Smooth muscle cell (in vitro differentiated cells): ENCODE measurements around the gene MYL5. TPM values are rescaled to one million over a fixed set of nuclear protein-coding genes. Genes with fewer than 3 reads are reported as not detected.

Experiments
- DNase-seq: peaks from one replicate; lab custom pipeline; 2025; ENCODE audit not compliant: unreplicated experiment; lab: John Stamatoyannopoulos, UW
- H2AFZ ChIP-seq: fragments of 200-600 bp; sonication (generic); 2 replicates; pipeline ENCODE4 v1.6.0; 2016; ENCODE audit warnings: antibody characterized with exemption, low read depth, mild to moderate bottlenecking
- H3F3A ChIP-seq: fragments of 200-600 bp; sonication (generic); 2 replicates; pipeline ENCODE4 v1.6.0; 2017; ENCODE audit warnings: antibody characterized with exemption, low read depth
- H3K27ac ChIP-seq: fragments of 200-600 bp; sonication (generic); 2 replicates; pipeline ENCODE4 v1.5.1; 2016; ENCODE audit warnings: low read depth, mild to moderate bottlenecking
- H3K27me3 ChIP-seq: fragments of 200-600 bp; sonication (generic); 2 replicates; pipeline ENCODE4 v1.6.1; 2016; ENCODE audit warnings: low read depth, mild to moderate bottlenecking
- H3K36me3 ChIP-seq: fragments of 200-600 bp; sonication (generic); 2 replicates; pipeline ENCODE4 v1.5.1; 2016; ENCODE audit warnings: low read depth
- H3K4me1 ChIP-seq: fragments of 200-600 bp; sonication (generic); 2 replicates; pipeline ENCODE4 v1.5.1; 2016; ENCODE audit warnings: low read depth
- H3K4me2 ChIP-seq: fragments of 200-600 bp; sonication (generic); 2 replicates; pipeline ENCODE4 v1.6.0; 2016; ENCODE audit warnings: mild to moderate bottlenecking
- H3K4me3 ChIP-seq: fragments of 200-600 bp; sonication (generic); 2 replicates; pipeline ENCODE4 v1.5.1; 2016; ENCODE audit warnings: mild to moderate bottlenecking
- H3K79me2 ChIP-seq: fragments of 200-600 bp; sonication (generic); 2 replicates; pipeline ENCODE4 v1.6.0; 2016; ENCODE audit warnings: low read depth, mild to moderate bottlenecking
- H3K9ac ChIP-seq: fragments of 200-600 bp; sonication (generic); 2 replicates; pipeline ENCODE4 v1.6.0; 2016; ENCODE audit warnings: low read depth
- H3K9me3 ChIP-seq: fragments of 200-600 bp; sonication (generic); replicated peaks from 2 replicates; pipeline ENCODE4 v1.5.1; 2016; ENCODE audit warnings: low read depth
- H4K20me1 ChIP-seq: fragments of 200-600 bp; sonication (generic); 2 replicates; pipeline ENCODE4 v1.6.0; 2016; ENCODE audit warnings: low read depth
- WGBS: methylation state at CpG from one replicate; pipeline ENCODE4 v1.1.7; 2016; ENCODE audit warnings: low lambda C conversion rate; 5-methylcytosine and 5-hydroxymethylcytosine counted together
- polyA plus RNA-seq: library from polyadenylated mRNA; unstranded; fragments of >200 nt; fragmentation: Nextera tagmentation; extraction: Ambion mirVana; gene quantifications from 2 replicates; pipeline ENCODE4 v1.2.1, GENCODE V29; 2016
- total RNA-seq: library from RNA; depleted of rRNA; stranded (reverse); fragments of >200 nt; gene quantifications from 2 replicates; pipeline ENCODE4 v1.2.3, GENCODE V29; 2014
- TF ChIP-seq, protein P1 (sequence below): fragments of 200-600 bp; sonication (generic); IDR thresholded peaks from 2 replicates; pipeline ENCODE4 v1.5.1; 2017; ENCODE audit warnings: borderline replicate concordance, mild to moderate bottlenecking, antibody characterized with exemption; ENCODE audit not compliant: insufficient read depth, poor library complexity, severe bottlenecking

Gene MYL5, protein sequence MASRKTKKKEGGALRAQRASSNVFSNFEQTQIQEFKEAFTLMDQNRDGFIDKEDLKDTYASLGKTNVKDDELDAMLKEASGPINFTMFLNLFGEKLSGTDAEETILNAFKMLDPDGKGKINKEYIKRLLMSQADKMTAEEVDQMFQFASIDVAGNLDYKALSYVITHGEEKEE
- total RNA-seq: 6.8 and 22.1 TPM in 2 replicates
- polyA plus RNA-seq: 6.7 and 12.5 TPM in 2 replicates

DNA sequence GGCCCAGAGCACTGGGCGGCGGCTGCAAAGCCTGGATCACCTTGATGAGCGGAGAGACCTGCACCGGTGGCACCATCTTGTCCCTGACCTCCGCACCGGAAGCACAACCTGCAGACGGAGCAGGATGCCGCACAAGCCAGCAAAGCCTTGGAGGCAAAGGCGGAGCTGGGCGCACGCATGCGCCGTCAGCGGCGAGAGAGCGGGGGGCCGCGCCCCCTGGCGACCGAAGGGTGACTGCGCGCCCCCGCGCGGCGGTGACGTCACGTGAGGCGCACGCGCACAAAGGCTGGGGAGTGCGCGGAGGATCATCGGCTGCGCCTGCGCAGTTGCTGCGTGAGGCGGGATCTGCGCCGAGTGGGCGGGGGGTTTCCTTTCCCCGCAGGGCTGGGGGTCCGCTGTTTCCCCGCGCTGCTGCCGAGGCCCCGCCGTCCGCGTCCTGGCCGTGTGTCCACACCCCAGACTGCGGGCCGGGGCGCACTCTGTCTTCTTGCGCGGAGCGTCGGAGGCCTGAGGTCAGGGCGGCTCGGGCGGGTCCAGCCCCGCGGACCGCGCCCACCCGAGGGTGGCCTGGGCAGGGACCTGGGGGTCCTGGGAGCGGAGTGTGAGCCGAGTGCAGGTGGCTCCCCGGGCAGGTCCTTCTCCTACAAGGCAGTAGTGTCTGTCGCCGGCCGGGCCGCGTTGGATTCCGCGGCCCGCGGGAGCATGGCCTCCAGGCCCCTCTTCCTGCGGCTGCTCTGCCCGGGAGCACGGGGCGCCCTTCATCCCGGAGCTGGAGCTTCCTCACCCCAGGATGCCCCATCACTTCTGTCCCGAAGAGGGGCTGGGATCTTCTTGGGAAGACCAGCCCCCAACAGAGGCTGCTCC lies at the start of gene MYL5, which contains the start of gene ATP5ME:
Gene MYL5 (plus strand): TSS at position 371 of the 864 bp plus-strand sequence. CDS start 3,485 bp downstream, outside the sequence.
Gene ATP5ME (minus strand): TSS at position 105 of the 864 bp plus-strand sequence. CDS start 29 bp downstream, at position 76.
- Histone ChIP-seq H3K27me3 (no peaks in the 10 kb centered on the region), H3K9ac (peak within 1 kb of the TSS; percentile 99), H2AFZ (peak within 1 kb of the TSS; percentile 35), H3K9me3 (no peaks in the 10 kb centered on the region), H3K4me2 (peak within 1 kb of the TSS; percentile 97), H3K4me3 (peak within 1 kb of the TSS; percentile 87), H4K20me1 (no peaks in the 10 kb centered on the region), H3K36me3 (no peaks in the 10 kb centered on the region), H3K4me1 (peaks cover 15% of the 10 kb centered on the region), H3F3A (no peaks in the 10 kb centered on the region), H3K27ac (peak within 1 kb of the TSS; percentile 94), H3K79me2 (peaks cover 19% of the 10 kb centered on the region)
- WGBS: 3% methylated on average over 79 of the region's 84 CpGs
- DNase-seq: peak; percentile 94
- TF ChIP-seq, protein P1, sequence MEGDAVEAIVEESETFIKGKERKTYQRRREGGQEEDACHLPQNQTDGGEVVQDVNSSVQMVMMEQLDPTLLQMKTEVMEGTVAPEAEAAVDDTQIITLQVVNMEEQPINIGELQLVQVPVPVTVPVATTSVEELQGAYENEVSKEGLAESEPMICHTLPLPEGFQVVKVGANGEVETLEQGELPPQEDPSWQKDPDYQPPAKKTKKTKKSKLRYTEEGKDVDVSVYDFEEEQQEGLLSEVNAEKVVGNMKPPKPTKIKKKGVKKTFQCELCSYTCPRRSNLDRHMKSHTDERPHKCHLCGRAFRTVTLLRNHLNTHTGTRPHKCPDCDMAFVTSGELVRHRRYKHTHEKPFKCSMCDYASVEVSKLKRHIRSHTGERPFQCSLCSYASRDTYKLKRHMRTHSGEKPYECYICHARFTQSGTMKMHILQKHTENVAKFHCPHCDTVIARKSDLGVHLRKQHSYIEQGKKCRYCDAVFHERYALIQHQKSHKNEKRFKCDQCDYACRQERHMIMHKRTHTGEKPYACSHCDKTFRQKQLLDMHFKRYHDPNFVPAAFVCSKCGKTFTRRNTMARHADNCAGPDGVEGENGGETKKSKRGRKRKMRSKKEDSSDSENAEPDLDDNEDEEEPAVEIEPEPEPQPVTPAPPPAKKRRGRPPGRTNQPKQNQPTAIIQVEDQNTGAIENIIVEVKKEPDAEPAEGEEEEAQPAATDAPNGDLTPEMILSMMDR: peak; percentile 95

DNA sequence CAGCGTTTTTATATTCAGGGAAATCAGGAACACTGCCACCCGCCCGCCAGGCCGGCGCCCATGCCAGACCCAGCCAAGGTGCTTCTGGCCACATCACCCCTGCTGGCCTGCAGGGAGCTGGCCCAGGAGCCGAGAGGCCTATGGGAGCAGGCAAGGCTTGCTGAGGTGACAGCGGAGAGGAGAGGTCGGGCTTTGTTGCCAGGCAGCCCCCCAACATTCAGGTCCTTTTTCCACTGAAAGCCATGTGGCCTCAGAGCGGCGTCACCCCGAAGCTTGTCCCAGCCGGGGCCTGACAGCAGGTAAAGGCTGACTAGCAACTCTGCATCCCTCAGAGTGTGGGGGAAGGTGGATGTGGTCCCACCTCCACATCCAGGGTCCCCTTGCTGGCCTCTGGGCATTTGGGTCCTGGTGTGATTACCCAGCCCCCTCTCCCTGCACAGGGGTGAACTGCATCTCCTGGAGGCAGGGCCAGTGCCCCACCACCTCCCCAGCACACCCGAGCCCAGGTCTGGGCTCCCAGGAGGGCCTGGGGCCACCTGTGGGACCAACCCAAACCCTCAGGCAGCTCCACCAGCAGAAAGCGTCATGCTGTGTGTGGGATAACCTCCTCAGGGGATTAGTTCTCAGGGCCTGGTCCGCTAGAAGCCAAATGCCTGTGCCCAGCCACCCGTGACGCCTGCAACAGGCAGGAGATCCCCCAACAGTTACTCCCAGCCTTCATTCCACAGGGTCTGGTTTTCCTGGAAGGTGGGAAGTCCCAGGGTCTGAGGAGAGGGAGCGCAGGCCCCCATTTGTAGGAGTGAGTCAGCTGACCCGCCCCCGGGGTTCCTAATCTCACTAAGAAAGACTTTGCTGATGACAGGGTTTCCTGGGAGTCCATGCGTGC lies 49.4 kb upstream of the MYL5 start, which contains the start of gene PDE6B:
Gene PDE6B (plus strand): TSS at position 869 of the 886 bp plus-strand sequence. CDS start 54 bp downstream, outside the sequence.
- peak within 1 kb of the TSS; percentile 48 for H3K4me2 ChIP-seq
- no peaks in the 10 kb centered on the region for H3K79me2 ChIP-seq
- H4K20me1 ChIP-seq: no peaks in the 10 kb centered on the region
- H3K9ac ChIP-seq: no peak within 1 kb of the TSS
- DNase-seq: no peak
- H3K9me3 ChIP-seq: no peaks in the 10 kb centered on the region
- no peak within 1 kb of the TSS for H3K27ac ChIP-seq
- no peaks in the 10 kb centered on the region for H3K27me3 ChIP-seq
- TF ChIP-seq, protein P1: no peak
- H3K36me3 ChIP-seq: no peaks in the 10 kb centered on the region
- no peak within 1 kb of the TSS for H2AFZ ChIP-seq
- 70% methylated on average over 21 of the region's 21 CpGs for WGBS
- H3K4me1 ChIP-seq: peaks cover 9% of the 10 kb centered on the region
- no peak within 1 kb of the TSS for H3K4me3 ChIP-seq
- H3F3A ChIP-seq: no peaks in the 10 kb centered on the region

DNA sequence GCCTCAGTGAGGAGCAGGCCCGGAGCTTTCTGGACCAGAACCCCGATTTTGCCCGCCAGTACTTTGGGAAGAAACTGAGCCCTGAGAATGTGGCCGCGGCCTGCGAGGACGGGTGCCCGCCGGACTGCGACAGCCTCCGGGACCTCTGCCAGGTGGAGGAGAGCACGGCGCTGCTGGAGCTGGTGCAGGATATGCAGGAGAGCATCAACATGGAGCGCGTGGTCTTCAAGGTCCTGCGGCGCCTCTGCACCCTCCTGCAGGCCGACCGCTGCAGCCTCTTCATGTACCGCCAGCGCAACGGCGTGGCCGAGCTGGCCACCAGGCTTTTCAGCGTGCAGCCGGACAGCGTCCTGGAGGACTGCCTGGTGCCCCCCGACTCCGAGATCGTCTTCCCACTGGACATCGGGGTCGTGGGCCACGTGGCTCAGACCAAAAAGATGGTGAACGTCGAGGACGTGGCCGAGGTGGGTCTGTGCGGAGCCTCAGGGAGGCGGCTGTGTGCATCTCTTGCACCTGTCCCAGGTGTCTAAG lies 48.6 kb upstream of the MYL5 start:
- no peak for DNase-seq

More for the DNA sequence above, 48.6 kb upstream of the MYL5 start:
- H3K4me3 ChIP-seq: no peak overlapping the region
- no peaks in the 10 kb centered on the region for H3K27me3 ChIP-seq
- H3K4me2 ChIP-seq: no peak overlapping the region
- no peak overlapping the region for H3K27ac ChIP-seq
- H3K9ac ChIP-seq: no peak overlapping the region
- H3K36me3 ChIP-seq: no peaks in the 10 kb centered on the region
- no peaks in the 10 kb centered on the region for H3K79me2 ChIP-seq
- WGBS: 97% methylated on average over 39 of the region's 39 CpGs
- TF ChIP-seq, protein P1: no peak
- H3K9me3 ChIP-seq: no peaks in the 10 kb centered on the region
- H2AFZ ChIP-seq: no peak overlapping the region
- no peaks in the 10 kb centered on the region for H3F3A ChIP-seq
- H3K4me1 ChIP-seq: peaks cover 9% of the 10 kb centered on the region
- no peaks in the 10 kb centered on the region for H4K20me1 ChIP-seq
